HepG2 (cell line): ENCODE data around the gene DRC7. TPM values are rescaled to one million over a fixed set of nuclear protein-coding genes. Genes with fewer than 3 reads are reported as not detected.

ENCODE experiments used
- BRCA1 ChIP-seq: sonication (generic); formaldehyde crosslinking; IDR thresholded peaks from 2 replicates; pipeline ENCODE4 v1.4.0; 2020; ENCODE audit warnings: missing genetic modification reagents
- CENPX ChIP-seq: sonication (generic); formaldehyde crosslinking; IDR thresholded peaks from 2 replicates; pipeline ENCODE4 v1.9.0; 2021; ENCODE audit warnings: mild to moderate bottlenecking, missing genetic modification reagents, moderate library complexity
- GPN1 ChIP-seq: sonication (generic); formaldehyde crosslinking; IDR thresholded peaks from 2 replicates; pipeline ENCODE4 v1.5.1; 2020; ENCODE audit warnings: missing genetic modification reagents, borderline replicate concordance
- HNRNPL ChIP-seq: fragments of 200-400 bp; formaldehyde crosslinking; IDR thresholded peaks from 2 replicates; pipeline ENCODE4 v1.6.1; 2017; ENCODE audit warnings: mild to moderate bottlenecking, low read depth, low read length
- HOXA5 ChIP-seq: sonication (generic); formaldehyde crosslinking; IDR thresholded peaks from 2 replicates; pipeline ENCODE4 v1.4.0; 2020; ENCODE audit warnings: missing genetic modification reagents
- MTF2 ChIP-seq: sonication (generic); formaldehyde crosslinking; IDR thresholded peaks from 2 replicates; pipeline ENCODE4 v1.5.0; 2020; ENCODE audit warnings: missing genetic modification reagents, borderline replicate concordance
- MXD4 ChIP-seq: IDR thresholded peaks from 2 replicates; pipeline ENCODE4 v1.6.1; 2016; ENCODE audit warnings: mild to moderate bottlenecking, missing biosample characterization, missing genetic modification reagents
- PPARG ChIP-seq: conservative IDR thresholded peaks from 2 replicates; pipeline ENCODE4 v1.6.1; 2016; ENCODE audit warnings: missing biosample characterization, missing genetic modification reagents
- RBAK ChIP-seq: sonication (generic); formaldehyde crosslinking; IDR thresholded peaks from 2 replicates; pipeline ENCODE4 v1.5.1; 2020; ENCODE audit warnings: mild to moderate bottlenecking, missing genetic modification reagents
- RELA ChIP-seq: sonication (generic); formaldehyde crosslinking; IDR thresholded peaks from 2 replicates; pipeline ENCODE4 v1.4.0; 2020; ENCODE audit warnings: missing genetic modification reagents
- SIX1 ChIP-seq: sonication (generic); formaldehyde crosslinking; IDR thresholded peaks from 2 replicates; pipeline ENCODE4 v1.4.0; 2020; ENCODE audit warnings: missing genetic modification reagents, borderline replicate concordance
- SNRNP70 ChIP-seq: fragments of 200-400 bp; formaldehyde crosslinking; IDR thresholded peaks from 2 replicates; pipeline ENCODE4 v1.6.1; 2017; ENCODE audit warnings: mild to moderate bottlenecking, low read depth, low read length, moderate library complexity
- TEAD2 ChIP-seq: sonication (generic); formaldehyde crosslinking; IDR thresholded peaks from 2 replicates; pipeline ENCODE4 v1.9.0; 2021; ENCODE audit warnings: missing genetic modification reagents
- polyA plus RNA-seq, 8 experiments: library from polyadenylated mRNA; depleted of rRNA in 3 of 8; stranded (reverse) in 7 of 8; unstranded in 1 of 8; fragments of >200 nt; fragmentation: Illumina TruSeq in 4 of 8; extraction: Trizol in 4 of 8; gene quantifications; 2 replicates each; pipeline versions ENCODE4 v1.2.1 to v1.2.3, GENCODE V29; 2011 to 2016; ENCODE audit warnings: low read depth in 4 of 8, missing spikeins in 1 of 8, mixed read lengths in 1 of 8; ENCODE audit not compliant: insufficient read depth in 1 of 8
- total RNA-seq, 5 experiments: library from RNA; depleted of rRNA; stranded (reverse); fragments of >200 nt; fragmentation: Illumina TruSeq; extraction: Trizol; gene quantifications; 2 replicates each; pipeline ENCODE4 v1.2.3, GENCODE V29; 2016; ENCODE audit warnings: low read depth in 1 of 5
- TF ChIP-seq, protein P1 (sequence below): sonication (generic); formaldehyde crosslinking; IDR thresholded peaks from 2 replicates; pipeline ENCODE4 v1.4.0; 2020; ENCODE audit warnings: missing genetic modification reagents
- TF ChIP-seq, protein P2 (sequence below): sonication (generic); formaldehyde crosslinking; IDR thresholded peaks from 2 replicates; pipeline ENCODE4 v1.4.0; 2020; ENCODE audit warnings: missing genetic modification reagents
- TF ChIP-seq, protein P3 (sequence below): sonication (generic); formaldehyde crosslinking; IDR thresholded peaks from 2 replicates; pipeline ENCODE4 v1.4.0; 2020; ENCODE audit warnings: low read depth, missing genetic modification reagents
- TF ChIP-seq, protein P4 (sequence below): sonication (generic); formaldehyde crosslinking; conservative IDR thresholded peaks from 2 replicates; pipeline ENCODE4 v1.5.0; 2020; ENCODE audit warnings: missing genetic modification reagents
- TF ChIP-seq, protein P5 (sequence below): sonication (generic); formaldehyde crosslinking; IDR thresholded peaks from 2 replicates; pipeline ENCODE4 v1.4.0; 2020; ENCODE audit warnings: missing genetic modification reagents, borderline replicate concordance
- TF ChIP-seq, protein P6 (sequence below): sonication (generic); formaldehyde crosslinking; IDR thresholded peaks from 2 replicates; pipeline ENCODE4 v1.5.0; 2020; ENCODE audit warnings: missing genetic modification reagents, mild to moderate bottlenecking, borderline replicate concordance

Gene DRC7
- total and polyA plus RNA-seq, 2 of the 13 experiments (the other 11 are each of a cell fraction or from before 2014, with no cell fraction given): 2.7 to 3.4 TPM

DNA sequence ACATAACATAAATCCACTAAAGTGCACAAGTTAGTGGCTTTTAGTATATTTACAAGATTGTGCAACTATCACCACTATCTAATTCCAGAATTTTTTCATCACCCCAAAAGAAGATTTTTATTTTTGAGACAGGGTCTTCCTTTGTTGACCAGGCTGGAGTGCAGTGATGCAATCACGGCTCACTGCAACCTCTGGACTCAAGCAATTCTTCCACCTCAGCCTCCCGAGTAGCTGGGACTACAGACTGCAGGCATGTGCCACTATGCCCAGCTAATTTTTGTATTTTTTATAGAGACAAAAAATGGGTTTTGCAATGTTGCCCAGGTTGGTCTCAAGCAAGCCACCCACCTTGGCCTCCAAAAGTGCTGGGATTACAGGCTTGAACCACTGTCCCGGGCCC, 15.1 kb downstream of the DRC7 start (continued):
- TF ChIP-seq, protein P1, sequence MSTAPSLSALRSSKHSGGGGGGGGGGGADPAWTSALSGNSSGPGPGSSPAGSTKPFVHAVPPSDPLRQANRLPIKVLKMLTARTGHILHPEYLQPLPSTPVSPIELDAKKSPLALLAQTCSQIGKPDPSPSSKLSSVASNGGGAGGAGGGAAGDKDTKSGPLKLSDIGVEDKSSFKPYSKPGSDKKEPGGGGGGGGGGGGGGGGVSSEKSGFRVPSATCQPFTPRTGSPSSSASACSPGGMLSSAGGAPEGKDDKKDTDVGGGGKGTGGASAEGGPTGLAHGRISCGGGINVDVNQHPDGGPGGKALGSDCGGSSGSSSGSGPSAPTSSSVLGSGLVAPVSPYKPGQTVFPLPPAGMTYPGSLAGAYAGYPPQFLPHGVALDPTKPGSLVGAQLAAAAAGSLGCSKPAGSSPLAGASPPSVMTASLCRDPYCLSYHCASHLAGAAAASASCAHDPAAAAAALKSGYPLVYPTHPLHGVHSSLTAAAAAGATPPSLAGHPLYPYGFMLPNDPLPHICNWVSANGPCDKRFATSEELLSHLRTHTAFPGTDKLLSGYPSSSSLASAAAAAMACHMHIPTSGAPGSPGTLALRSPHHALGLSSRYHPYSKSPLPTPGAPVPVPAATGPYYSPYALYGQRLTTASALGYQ: 0 out of 2 replicates have a peak, but pooled peaks have one; percentile 38
- TF ChIP-seq, protein P2, sequence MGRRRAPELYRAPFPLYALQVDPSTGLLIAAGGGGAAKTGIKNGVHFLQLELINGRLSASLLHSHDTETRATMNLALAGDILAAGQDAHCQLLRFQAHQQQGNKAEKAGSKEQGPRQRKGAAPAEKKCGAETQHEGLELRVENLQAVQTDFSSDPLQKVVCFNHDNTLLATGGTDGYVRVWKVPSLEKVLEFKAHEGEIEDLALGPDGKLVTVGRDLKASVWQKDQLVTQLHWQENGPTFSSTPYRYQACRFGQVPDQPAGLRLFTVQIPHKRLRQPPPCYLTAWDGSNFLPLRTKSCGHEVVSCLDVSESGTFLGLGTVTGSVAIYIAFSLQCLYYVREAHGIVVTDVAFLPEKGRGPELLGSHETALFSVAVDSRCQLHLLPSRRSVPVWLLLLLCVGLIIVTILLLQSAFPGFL (CRISPR knock-in tag): no peak
- TF ChIP-seq MXD4 (CRISPR knock-in tag) (no peak), HNRNPL (no peak), SIX1 (CRISPR knock-in tag) (no peak), PPARG (CRISPR knock-in tag) (peak; percentile 68), MTF2 (CRISPR knock-in tag) (no peak), RELA (CRISPR knock-in tag) (no peak), CENPX (CRISPR knock-in tag) (no peak), RBAK (CRISPR knock-in tag) (no peak), HOXA5 (CRISPR knock-in tag) (no peak; the same call in 1 of the 2 replicates), GPN1 (CRISPR knock-in tag) (no peak), SNRNP70 (no peak), BRCA1 (CRISPR knock-in tag) (no peak), TEAD2 (CRISPR knock-in tag) (no peak)
- TF ChIP-seq, protein P3, sequence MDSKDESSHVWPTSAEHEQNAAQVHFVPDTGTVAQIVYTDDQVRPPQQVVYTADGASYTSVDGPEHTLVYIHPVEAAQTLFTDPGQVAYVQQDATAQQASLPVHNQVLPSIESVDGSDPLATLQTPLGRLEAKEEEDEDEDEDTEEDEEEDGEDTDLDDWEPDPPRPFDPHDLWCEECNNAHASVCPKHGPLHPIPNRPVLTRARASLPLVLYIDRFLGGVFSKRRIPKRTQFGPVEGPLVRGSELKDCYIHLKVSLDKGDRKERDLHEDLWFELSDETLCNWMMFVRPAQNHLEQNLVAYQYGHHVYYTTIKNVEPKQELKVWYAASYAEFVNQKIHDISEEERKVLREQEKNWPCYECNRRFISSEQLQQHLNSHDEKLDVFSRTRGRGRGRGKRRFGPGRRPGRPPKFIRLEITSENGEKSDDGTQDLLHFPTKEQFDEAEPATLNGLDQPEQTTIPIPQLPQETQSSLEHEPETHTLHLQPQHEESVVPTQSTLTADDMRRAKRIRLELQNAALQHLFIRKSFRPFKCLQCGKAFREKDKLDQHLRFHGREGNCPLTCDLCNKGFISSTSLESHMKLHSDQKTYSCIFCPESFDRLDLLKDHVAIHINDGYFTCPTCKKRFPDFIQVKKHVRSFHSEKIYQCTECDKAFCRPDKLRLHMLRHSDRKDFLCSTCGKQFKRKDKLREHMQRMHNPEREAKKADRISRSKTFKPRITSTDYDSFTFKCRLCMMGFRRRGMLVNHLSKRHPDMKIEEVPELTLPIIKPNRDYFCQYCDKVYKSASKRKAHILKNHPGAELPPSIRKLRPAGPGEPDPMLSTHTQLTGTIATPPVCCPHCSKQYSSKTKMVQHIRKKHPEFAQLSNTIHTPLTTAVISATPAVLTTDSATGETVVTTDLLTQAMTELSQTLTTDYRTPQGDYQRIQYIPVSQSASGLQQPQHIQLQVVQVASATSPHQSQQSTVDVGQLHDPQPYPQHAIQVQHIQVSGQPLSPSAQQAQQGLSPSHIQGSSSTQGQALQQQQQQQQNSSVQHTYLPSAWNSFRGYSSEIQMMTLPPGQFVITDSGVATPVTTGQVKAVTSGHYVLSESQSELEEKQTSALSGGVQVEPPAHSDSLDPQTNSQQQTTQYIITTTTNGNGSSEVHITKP (CRISPR knock-in tag): no peak
- TF ChIP-seq, protein P4, sequence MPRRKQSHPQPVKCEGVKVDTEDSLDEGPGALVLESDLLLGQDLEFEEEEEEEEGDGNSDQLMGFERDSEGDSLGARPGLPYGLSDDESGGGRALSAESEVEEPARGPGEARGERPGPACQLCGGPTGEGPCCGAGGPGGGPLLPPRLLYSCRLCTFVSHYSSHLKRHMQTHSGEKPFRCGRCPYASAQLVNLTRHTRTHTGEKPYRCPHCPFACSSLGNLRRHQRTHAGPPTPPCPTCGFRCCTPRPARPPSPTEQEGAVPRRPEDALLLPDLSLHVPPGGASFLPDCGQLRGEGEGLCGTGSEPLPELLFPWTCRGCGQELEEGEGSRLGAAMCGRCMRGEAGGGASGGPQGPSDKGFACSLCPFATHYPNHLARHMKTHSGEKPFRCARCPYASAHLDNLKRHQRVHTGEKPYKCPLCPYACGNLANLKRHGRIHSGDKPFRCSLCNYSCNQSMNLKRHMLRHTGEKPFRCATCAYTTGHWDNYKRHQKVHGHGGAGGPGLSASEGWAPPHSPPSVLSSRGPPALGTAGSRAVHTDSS: no peak
- TF ChIP-seq, protein P5, sequence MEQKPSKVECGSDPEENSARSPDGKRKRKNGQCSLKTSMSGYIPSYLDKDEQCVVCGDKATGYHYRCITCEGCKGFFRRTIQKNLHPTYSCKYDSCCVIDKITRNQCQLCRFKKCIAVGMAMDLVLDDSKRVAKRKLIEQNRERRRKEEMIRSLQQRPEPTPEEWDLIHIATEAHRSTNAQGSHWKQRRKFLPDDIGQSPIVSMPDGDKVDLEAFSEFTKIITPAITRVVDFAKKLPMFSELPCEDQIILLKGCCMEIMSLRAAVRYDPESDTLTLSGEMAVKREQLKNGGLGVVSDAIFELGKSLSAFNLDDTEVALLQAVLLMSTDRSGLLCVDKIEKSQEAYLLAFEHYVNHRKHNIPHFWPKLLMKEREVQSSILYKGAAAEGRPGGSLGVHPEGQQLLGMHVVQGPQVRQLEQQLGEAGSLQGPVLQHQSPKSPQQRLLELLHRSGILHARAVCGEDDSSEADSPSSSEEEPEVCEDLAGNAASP: peak; percentile 62; the same call in 1 of the 2 replicates
- TF ChIP-seq, protein P6, sequence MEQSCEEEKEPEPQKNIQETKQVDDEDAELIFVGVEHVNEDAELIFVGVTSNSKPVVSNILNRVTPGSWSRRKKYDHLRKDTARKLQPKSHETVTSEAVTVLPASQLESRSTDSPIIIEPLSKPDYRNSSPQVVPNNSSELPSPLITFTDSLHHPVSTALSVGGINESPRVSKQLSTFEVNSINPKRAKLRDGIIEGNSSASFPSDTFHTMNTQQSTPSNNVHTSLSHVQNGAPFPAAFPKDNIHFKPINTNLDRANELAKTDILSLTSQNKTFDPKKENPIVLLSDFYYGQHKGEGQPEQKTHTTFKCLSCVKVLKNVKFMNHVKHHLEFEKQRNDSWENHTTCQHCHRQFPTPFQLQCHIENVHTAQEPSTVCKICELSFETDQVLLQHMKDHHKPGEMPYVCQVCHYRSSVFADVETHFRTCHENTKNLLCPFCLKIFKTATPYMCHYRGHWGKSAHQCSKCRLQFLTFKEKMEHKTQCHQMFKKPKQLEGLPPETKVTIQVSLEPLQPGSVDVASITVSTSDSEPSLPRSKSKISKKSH (CRISPR knock-in tag): no peak
